HG03097 (cell line): ENCODE data around the gene GLCCI1.
"Not testable (repeated sequence)": the region's sequence is repeated elsewhere in the genome, so short reads cannot be mapped to it uniquely, and the experiment has no call there.

Experiments
- ATAC-seq: cut with Tn5 transposase; IDR thresholded peaks from one replicate; pipeline ENCODE4 v1.9.1; 2021; ENCODE audit not compliant: unreplicated experiment, low FRiP score

The GLCCI1 gene

DNA sequence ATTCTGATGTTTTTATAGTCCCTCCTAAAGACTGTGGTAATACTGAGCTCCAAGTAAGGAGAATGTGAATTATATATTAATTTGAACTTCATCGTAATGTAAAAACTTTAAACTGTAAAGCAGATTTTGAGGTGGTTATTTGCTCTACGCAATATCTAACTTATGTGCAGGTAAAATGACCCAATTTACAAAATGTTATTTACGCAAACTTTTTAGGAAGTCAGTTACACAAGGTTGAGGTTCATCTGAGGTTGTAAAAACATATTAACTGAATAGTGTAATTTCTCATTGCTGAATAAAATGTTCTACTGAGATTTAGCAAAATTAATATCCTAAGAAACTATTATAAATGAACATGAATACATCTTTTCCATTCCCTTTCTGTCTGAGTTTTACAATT is 15.8 kb downstream of the GLCCI1 start:
- ATAC-seq, result no peak

DNA sequence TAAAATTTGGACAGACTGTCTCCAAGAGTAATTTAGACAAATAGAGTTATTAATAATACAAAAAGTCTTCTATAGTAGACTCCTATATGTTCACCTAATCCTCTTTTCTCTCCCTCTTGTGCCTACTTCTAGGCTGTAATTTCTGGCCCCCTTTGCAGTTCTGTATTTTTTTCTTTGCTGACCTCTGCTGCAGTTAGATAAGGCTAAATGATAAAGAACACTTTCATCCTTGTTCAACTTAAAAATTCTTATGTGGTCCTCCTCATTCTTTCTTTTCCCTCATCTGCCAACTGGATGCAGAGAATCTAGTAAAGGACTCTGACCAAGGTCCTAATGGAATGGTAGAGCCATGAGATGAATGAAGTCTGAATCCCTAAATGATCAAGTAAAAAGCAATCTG is 20.1 kb downstream of the GLCCI1 start:
- ATAC-seq, result no peak

DNA sequence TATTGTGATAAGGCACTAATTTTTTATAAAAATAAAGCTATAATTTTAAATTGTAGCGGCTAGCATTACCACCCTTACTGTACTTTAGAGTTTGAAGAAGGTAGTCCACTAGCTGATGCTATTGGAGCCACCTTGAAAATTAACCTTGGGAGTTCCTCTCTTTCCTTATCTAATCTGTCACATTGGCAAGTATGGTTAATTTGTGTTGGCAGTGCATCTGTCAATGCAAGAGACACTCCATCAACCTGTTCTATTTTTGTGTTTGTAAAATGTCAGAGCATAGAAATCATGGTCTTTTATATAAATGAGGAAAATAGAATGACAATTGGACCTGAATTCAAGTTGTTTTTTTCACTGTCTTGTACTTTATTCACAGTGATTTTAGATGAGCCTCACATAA is 20.5 kb downstream of the GLCCI1 start:
- ATAC-seq, result no peak

DNA sequence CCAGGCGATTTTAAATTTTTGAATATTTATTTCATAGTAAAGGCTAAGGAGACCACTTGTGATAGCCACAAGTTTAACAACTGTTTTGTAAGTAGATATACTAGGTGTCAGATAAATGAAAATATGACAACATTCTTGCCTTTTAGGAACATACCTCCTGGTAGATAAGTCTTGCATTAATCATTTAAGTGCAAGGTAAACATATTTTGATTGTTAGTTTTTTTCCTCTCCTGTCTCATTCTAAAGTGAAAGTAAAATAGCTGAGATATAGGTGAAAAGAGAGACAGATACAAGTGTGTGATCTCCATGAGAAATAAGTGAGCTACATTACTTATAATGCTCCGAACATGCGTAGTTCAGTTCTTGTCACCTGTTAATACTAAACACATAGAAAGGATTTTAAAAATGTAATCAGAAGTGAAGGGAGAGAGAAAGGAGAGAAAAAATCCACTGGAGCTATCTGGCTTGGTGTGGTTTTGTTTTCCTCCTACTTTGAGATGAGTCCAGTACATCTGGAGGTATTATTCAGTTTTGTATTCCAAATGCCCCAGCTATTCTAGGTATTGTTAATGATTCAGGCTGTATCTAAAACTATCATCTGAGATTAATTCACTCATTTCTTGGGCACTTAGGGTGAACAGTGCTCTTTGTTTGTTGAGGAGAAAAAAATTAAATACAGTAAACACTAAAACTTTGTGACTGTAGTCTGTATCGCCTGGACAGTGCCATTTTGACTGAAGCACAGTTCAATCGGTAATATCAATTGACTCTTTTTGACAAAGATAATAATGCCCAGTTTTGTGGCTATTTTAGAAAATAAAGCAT is 21.2 kb downstream of the GLCCI1 start:
- ATAC-seq, result no peak

DNA sequence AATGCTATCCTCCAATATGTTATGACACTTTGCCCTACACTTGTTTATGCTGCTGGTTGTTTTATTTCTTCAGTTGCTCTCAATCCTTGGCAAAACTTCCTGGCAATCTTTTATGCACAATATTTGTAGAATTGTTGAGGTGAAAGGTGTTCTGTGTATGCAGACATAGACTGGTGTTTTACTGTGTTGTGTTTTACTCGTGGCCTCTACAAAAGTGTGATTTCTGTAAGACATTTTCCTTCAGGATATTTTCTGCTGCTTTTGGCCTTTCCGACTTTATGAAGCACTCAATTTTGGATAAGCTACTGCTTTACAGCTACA is 21.8 kb downstream of the GLCCI1 start:
- no peak for ATAC-seq

DNA sequence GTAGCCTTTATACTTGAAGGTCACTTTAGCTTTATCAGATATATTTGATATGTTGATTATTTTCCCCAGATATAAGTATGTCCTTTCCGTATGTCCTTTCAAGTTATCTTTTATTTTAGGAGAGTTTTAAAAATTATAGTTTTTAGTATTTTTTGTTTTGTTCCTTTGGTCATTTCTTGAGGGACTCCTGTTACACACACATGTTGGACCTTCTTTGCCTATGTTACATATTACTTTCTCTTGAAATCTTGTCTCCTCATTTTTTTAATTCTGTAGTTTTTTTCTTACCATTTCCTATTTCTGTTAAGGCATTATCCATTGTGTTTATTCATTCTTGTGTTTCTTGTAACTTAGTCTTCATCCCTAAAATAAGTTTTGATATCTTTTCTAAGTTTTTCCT is 23.9 kb downstream of the GLCCI1 start:
- ATAC-seq, result no peak

DNA sequence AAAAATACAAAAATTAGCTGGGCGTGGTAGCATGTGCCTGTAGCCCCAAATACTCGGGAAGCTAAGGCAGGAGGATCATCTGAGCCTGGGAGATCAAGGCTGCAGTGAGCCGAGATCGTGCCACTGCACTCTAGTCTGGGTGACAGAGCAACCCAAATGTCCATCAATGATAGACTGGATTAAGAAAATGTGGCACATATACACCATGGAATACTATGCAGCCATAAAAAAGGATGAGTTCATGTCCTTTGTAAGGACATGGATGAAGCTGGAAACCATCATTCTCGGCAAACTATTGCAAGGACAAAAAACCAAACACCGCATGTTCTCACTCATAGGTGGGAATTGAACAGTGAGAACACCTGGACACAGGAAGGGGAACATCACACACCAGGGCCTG is 26.8 kb downstream of the GLCCI1 start:
- ATAC-seq, result not testable (repeated sequence)

DNA sequence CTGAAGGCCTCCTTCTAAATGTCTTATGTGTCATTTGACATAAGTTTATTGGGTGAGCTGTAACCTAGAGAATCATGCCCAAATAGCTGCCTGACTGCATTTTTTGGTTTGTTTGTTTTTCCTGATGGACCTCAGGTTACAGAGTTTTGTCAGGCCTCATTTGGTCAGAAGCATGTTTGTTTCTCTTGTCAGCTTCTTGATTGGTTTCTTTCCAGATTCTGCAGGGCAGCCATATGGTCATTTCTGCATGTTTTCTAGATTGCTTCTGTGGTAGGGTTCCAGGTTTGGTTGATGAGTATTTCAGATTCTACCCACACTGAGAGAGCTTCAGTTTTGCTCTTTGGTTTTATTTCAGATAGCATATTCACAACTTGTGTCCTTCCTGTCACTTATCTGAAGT is 28.0 kb downstream of the GLCCI1 start:
- ATAC-seq, result no peak

DNA sequence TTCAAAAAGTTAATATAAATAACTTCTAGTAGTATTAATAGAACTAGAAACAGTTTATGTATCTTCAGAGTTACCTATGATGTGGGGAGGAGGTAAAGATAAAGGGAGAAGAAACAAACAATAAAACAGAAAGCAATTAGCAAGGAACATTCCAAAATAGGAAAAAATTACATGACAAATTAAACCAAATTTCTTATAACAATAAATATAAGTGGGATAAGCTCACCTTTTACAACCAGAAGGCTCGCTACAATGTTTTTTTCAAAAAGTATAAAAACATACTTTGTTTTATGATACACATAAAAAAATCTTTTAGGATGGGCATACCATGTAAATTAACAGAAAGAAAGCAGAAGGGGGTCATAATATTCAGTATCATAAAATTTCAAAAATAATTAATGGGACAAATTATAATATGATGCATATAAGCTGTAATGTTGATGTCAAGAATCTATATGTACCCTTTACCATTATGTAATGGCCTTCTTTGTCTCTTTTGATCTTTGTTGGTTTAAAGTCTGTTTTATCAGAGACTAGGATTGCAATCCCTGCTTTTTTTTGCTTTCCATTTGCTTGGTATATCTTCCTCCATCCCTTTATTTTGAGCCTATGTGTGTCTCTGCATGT is 31.8 kb downstream of the GLCCI1 start:
- no peak for ATAC-seq

DNA sequence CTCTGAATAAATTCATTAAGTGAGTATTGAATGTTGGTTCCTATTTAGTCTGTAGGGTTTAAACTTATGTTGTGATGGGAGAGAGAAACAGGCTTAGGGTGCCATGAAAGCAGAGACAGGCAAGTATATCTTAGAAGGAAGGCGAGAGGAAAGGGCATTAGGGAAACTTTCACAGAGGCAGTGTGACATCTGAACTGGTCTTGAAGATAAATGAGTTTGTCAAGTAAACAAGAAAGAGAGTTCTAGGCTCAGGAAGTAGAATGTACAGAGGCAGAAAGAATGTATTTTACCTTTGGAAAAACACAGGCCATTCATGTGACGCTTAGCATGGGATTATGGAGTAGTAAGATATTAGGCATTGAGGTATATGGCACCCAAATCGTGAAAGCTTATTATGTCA is 34.5 kb downstream of the GLCCI1 start:
- no peak for ATAC-seq

DNA sequence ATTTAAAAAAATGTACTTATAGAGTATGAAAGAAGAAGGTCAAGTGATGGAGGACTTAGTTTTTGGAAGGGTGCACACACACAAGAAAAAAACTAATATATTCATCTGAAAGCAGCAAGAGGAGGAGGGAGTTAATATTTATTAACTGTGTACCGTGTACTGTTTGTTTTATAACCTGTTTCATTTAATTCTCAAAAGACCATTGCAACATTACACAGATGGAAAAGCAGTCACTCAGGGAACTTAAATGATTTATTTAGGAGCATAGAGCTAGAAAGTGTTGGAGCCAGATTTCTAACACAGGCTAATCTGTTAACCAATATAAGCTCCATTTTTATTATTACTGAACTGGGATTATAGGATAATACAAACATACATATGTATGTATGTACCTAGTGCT is 36.7 kb downstream of the GLCCI1 start:
- ATAC-seq, result no peak

DNA sequence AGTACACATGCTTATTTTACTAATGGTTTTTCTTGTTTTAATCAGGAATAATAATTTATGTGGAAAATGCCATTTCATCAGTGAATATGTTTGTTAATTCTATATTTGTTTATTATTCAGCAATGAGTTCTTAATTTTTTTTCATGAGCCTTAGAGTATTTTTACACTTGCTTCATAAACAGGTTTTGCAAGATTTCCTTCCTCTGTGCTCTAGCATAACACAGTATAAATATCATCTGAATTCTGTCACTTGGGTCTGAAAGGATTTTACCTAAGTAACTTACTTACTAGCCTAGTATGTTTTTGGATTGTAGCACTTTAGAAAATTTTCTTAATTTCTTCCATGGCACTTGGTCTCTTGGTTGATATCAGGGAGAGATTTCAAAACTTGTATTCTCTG is 45.8 kb downstream of the GLCCI1 start:
- no peak for ATAC-seq

DNA sequence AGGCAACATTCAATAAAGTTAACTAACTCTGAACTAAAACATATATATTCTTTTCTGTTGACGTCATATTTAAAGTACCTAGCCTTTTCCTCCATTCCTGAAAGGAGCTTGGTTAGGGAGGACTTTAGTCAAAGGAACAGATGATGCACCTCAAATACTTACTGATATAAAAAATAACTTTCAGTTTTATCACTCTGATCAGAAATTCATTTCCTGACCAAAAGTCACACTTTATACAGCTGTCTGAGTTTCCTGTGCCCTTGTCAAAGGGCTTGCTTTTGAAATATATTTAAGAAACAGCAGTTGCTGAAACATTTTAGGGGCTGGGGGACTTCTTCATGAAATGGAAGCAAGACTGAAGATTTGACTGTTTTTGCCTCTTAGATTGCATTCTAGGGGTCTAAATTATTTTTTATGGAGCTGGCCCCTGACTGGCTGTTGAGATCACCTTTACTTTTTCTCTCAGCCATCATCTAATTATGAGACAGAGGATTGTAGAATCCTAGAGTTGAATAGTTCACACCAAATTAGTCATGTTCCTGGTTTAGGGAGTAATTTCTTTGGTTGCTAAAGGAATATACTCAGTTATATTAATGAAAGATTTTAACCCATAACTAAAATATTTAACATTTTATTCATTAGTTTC is 46.6 kb downstream of the GLCCI1 start:
- no peak for ATAC-seq

DNA sequence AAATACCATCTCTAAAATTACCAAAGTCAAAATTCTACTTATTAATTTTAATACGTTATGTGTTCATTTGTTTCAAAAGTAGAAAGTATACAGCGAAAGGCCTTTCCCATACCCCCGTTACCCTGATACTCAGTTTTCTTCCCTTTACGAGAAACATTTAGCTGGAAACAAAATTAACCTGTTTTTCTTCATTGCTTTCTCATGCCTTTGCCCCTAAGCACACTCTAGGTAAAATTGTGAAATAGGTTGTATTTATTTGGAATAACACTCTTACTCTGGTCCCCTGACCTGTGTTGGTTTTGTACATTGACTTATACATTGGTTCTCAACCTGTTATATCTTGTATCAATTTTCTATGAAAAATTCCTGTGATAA is 47.1 kb downstream of the GLCCI1 start:
- no peak for ATAC-seq

DNA sequence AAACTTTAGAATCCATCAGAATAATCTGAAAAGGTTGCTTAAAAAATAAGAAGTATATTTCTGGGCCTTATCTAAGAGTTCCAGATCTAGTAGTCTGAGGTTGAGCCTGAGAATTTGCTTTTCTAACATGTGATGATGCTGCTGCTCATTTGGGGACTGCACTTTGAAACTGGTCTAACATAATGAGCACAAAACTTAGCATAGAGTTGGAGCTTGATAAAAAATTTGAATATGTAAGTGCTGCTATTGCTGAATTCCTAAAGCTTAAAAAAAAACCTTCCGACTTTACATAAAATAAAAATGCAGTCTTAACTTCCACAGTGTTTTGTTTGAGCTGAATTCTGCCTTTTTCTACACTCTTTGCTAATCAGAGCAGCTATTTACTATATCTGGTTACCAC is 48.8 kb downstream of the GLCCI1 start:
- ATAC-seq, result no peak

DNA sequence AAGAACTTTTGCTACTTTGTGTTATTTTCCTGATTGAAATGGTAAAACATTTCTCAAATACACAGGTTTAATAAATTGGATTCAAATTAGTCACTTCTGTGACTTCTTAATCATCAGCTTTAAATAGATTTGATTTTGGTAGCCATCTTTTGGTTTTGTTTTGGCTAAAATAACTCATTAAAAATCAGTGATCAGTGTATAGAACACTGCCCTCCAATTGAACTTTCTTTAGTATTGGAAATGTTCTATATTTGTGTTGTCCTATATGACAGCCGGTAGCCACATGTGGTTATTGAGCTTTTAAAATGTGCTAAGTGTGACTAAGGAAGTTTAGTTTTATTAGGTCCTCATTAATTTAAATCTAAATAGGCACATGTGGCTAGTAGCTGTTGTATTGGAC is 50.4 kb downstream of the GLCCI1 start:
- ATAC-seq, result no peak

DNA sequence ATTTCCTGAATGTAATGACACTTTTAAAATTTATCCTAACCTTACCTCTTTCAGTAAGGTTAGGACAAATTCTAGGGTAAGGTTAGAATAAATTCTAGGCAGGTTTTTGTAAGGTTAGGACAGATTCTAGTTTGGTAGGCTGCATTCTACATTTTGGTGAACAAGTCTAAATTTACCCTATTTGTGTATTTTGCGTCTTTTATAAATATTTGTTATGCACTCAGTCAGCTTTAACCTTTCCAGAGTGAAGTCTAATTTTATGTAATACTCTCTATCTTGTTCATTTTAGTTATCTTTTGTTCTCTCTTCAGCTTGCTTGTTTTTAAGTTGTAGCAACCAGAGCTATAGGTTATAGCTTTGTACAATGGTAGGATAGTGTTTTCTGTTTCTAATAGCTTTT is 54.0 kb downstream of the GLCCI1 start:
- ATAC-seq, result no peak

DNA sequence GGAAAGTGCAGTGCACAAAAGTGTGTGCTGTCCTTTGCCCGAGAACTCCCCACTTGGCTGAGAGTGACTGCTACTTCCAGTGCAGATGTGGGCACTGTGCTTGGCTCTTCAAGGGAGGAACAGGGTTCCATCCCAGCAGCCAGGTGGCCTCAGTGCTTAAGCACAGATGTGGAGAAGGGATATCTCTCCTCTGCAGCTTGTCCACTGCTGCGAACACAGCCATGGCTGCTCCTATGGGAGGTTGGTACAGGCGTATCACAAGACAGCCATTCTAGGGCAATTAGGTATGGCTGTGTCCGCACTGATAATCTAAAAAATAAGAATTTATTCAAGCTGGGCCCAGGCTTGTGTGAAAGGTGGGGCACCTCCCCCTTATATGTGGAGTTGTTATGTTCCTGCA is 66.6 kb downstream of the GLCCI1 start:
- no peak for ATAC-seq

DNA sequence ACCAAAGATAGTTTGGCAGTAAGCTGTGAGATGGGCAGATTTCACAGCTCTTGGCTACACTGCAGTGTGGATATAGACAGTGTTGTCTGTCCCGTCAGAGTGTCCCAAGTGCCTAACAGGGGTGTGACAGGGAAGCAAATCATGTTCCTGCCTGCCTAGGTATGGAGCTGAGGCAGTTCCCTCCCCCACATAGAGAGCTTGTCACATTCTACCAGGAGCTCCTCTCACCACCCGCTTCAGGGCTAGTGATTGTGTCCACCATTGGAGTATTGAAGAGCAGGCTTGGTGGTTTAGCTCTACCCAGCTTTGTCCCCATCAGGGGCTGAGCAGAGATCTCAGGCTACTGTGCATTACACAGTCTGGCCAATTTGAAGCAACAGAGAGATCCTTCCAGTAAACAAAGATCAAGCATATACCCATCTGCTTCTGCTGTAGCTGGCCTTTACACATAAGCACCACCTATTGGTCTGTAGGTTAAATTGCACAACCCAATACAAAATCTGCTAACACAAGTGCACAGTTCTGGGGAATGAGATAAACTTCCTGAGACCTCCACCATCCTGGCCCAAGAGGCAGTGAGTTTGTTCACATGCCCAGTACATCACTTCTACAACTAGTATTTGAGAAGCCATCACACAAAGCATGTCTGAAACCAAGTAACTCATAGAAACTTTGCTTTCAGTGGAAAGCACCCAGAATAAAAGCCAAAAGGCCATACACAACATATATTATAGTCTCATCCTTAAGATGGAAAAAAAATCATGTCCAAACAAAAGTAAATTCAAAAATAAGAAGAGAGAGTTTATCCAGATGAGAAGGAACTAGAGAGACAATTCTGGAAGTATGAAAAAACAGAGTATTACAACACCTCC is 67.3 kb downstream of the GLCCI1 start:
- ATAC-seq, result no peak

DNA sequence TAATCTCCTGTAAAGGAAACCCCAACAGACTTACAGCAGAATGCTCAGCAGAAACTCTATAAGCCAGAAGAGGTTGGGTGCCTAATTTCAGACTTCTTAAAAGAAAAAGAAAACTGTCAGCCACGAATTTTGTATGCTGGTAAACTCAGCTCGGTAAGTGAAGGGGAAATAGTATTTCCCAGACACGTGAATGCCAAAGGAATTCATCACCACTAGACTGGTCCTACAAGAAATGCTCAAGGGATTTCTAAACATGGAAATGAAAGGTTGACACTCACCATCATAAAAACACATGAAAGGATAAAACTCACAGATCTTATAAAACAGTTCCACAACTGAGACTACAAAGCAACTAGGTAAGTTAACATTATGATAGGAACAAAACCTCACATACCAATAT is 68.6 kb downstream of the GLCCI1 start:
- no peak for ATAC-seq

DNA sequence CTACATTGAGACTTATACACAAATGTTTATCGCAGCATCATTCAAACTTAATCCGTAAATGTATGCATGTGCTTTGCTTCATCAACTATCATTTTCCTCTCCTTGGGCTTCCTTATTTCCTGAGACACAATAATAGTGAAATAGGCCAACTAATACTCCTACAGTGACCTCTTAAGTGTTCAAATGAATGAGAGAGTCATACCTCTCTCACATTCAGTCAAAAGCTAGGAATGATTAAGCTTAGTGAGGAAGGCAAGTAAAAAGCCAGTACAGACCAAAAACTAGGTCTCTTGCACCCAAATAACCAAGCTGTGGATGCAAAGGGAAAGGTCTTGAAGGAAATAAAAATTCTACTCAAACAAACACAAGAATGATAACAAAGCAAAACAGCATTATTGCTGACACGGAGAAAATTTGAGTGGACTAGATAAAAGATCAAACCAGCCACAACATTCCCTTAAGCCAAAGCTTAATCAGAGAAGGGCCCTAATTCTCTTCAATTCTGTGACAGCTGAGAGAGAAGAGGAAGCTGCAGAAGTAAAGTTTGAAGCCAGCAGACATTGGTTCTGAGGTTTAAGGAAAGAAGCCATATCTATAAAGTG is 72.3 kb downstream of the GLCCI1 start:
- no peak for ATAC-seq
